ENCODE results near the gene FBXL16.
"Not testable (repeated sequence)": the region's sequence is repeated elsewhere in the genome, so short reads cannot be mapped to it uniquely, and the experiment has no call there.

FBXL16 gene

GRCh38 chr16:693766-694165, 11.8 kb downstream of the FBXL16 start:
- Histone ChIP-seq H3K4me1 (ENCODE audit: low read depth, poor library complexity, severe bottlenecking) (peaks cover 9% of the 10 kb centered on the region), H3K4me2 (no peak overlapping the region), H3K79me2 (ENCODE audit: insufficient read depth, low read depth) (no peaks in the 10 kb centered on the region), H3K9ac (no peak overlapping the region), H3K4me3 (IDR thresholded peaks at IDR 0.05; ENCODE audit: insufficient read depth, low read depth, low read length) (no peak overlapping the region), H4K20me1 (ENCODE audit: insufficient read depth) (no peaks in the 10 kb centered on the region), H3K36me3 (ENCODE audit: insufficient read depth) (no peaks in the 10 kb centered on the region), H2AFZ (ENCODE audit: low read depth) (no peak overlapping the region), H3K27ac (no peak overlapping the region), H3K27me3 (ENCODE audit: insufficient read depth, low read depth) (peaks cover 59% of the 10 kb centered on the region)
- no peak for TF ChIP-seq CTCF (conservative IDR thresholded peaks at IDR 0.05; ENCODE audit: low read depth, low read length)

GRCh38 chr16:693364-693763, 12.2 kb downstream of the FBXL16 start:
- H2AFZ ChIP-seq (ENCODE audit: low read depth), result no peak overlapping the region
- H3K9ac ChIP-seq, result no peak overlapping the region
- H3K4me2 ChIP-seq, result no peak overlapping the region
- no peaks in the 10 kb centered on the region for H3K36me3 ChIP-seq (ENCODE audit: insufficient read depth)
- TF ChIP-seq CTCF (conservative IDR thresholded peaks at IDR 0.05; ENCODE audit: low read depth, low read length), result no peak
- no peaks in the 10 kb centered on the region for H3K79me2 ChIP-seq (ENCODE audit: insufficient read depth, low read depth)
- H3K4me1 ChIP-seq (ENCODE audit: low read depth, poor library complexity, severe bottlenecking), result peaks cover 9% of the 10 kb centered on the region
- no peak overlapping the region for H3K27ac ChIP-seq
- no peak overlapping the region for H3K4me3 ChIP-seq (IDR thresholded peaks at IDR 0.05; ENCODE audit: insufficient read depth, low read depth, low read length)
- peaks cover 55% of the 10 kb centered on the region for H3K27me3 ChIP-seq (ENCODE audit: insufficient read depth, low read depth)
- H4K20me1 ChIP-seq (ENCODE audit: insufficient read depth), result no peaks in the 10 kb centered on the region

- Histone ChIP-seq H4K20me1 (ENCODE audit: insufficient read depth) (no peaks in the 10 kb centered on the region), H2AFZ (ENCODE audit: low read depth) (no peak overlapping the region), H3K4me2 (no peak overlapping the region), H3K9ac (no peak overlapping the region), H3K4me3 (IDR thresholded peaks at IDR 0.05; ENCODE audit: insufficient read depth, low read depth, low read length) (no peak overlapping the region), H3K79me2 (ENCODE audit: insufficient read depth, low read depth) (no peaks in the 10 kb centered on the region), H3K36me3 (ENCODE audit: insufficient read depth) (no peaks in the 10 kb centered on the region), H3K27ac (no peak overlapping the region), H3K4me1 (ENCODE audit: low read depth, poor library complexity, severe bottlenecking) (peaks cover 9% of the 10 kb centered on the region), H3K27me3 (ENCODE audit: insufficient read depth, low read depth) (peaks cover 47% of the 10 kb centered on the region)
- TF ChIP-seq CTCF (conservative IDR thresholded peaks at IDR 0.05; ENCODE audit: low read depth, low read length), result no peak
Measured at GRCh38 chr16:692356-693108, 13.1 kb downstream of the FBXL16 start.

GRCh38 chr16:691242-691641, 14.4 kb downstream of the FBXL16 start:
- not testable (repeated sequence) for H3K79me2 ChIP-seq (ENCODE audit: insufficient read depth, low read depth)

GRCh38 chr16:689175-689897, 16.3 kb downstream of the FBXL16 start:
- H3K36me3 ChIP-seq (ENCODE audit: insufficient read depth), result no peaks in the 10 kb centered on the region
- H3K27me3 ChIP-seq (ENCODE audit: insufficient read depth, low read depth), result peaks cover 31% of the 10 kb centered on the region
- no peaks in the 10 kb centered on the region for H4K20me1 ChIP-seq (ENCODE audit: insufficient read depth)
- TF ChIP-seq CTCF (conservative IDR thresholded peaks at IDR 0.05; ENCODE audit: low read depth, low read length), result no peak
- H3K79me2 ChIP-seq (ENCODE audit: insufficient read depth, low read depth), result no peaks in the 10 kb centered on the region
- peak overlapping the region; percentile 55; the same call in 1 of the 2 replicates for H3K9ac ChIP-seq
- peak overlapping the region; percentile 70 for H2AFZ ChIP-seq (ENCODE audit: low read depth)
- H3K4me3 ChIP-seq (IDR thresholded peaks at IDR 0.05; ENCODE audit: insufficient read depth, low read depth, low read length), result no peak overlapping the region
- H3K4me2 ChIP-seq, result peak overlapping the region; percentile 97
- H3K4me1 ChIP-seq (ENCODE audit: low read depth, poor library complexity, severe bottlenecking), result peaks cover 4% of the 10 kb centered on the region
- no peak overlapping the region for H3K27ac ChIP-seq

More at GRCh38 chr16:691242-691641, 14.4 kb downstream of the FBXL16 start:
- not testable (repeated sequence) for H3K27ac ChIP-seq; H3K4me2 ChIP-seq; H3K4me1 ChIP-seq (ENCODE audit: low read depth, poor library complexity, severe bottlenecking); H3K36me3 ChIP-seq (ENCODE audit: insufficient read depth); H4K20me1 ChIP-seq (ENCODE audit: insufficient read depth); H3K9ac ChIP-seq; H2AFZ ChIP-seq (ENCODE audit: low read depth); H3K4me3 ChIP-seq (IDR thresholded peaks at IDR 0.05; ENCODE audit: insufficient read depth, low read depth, low read length)
- H3K27me3 ChIP-seq (ENCODE audit: insufficient read depth, low read depth), result peaks cover 42% of the 10 kb centered on the region
